ENCODE data around the gene ERN1. TPM values are rescaled to one million over a fixed set of nuclear protein-coding genes. Genes with fewer than 3 reads are reported as not detected.

ERN1 gene
- total RNA-seq, 1 donor = 14.7 TPM

DNA sequence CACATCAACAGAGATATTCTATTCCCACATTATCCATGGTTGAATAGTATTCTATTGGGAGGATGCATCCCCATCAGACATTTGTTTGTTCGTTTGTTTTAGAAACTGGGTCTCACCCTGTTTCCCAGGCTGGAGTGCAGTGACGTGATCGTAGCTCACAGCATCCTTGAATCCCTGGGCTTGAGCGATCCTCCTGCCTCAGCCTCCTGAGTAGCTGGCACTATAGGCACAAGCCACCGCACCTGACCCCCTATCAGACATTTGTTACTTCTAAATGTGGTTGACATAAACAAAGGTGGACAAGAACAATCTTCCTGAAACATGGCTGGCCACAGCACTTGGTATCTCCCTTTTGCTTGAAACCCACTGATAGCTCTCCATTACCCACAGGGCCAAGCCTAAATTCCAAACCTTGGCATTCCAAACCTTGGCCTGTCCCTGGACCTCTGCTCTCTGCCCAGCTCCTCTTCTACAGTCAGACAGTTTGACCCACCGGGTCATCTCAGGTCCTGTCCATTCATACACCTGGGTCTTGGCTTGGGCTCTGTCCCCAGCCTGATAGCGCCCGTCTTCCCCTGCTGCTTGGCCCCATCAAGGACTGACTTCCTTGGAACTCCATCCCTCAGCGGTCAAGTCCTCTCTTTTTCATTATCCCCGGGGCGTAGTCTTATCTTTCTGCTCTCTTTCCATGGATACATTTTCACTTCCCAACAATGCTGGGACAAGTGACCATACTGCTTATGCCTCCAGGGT lies 133.3 kb downstream of the ERN1 start:
- H3K4me3 ChIP-seq (ENCODE audit: low read depth, low read length) = no peak overlapping the region
- no peak for TF ChIP-seq CTCF (IDR thresholded peaks at IDR 0.05; ENCODE audit: insufficient read depth, low read depth, low read length)
- DNase-seq (ENCODE audit: low read depth) = no peak

- H3K4me3 ChIP-seq (ENCODE audit: low read depth, low read length) = no peak overlapping the region
- DNase-seq (ENCODE audit: low read depth) = no peak
- TF ChIP-seq CTCF (IDR thresholded peaks at IDR 0.05; ENCODE audit: insufficient read depth, low read depth, low read length) = no peak
These were observed 134.3 kb downstream of the ERN1 start for GRCh38 chr17:63995626-63996025.

DNA sequence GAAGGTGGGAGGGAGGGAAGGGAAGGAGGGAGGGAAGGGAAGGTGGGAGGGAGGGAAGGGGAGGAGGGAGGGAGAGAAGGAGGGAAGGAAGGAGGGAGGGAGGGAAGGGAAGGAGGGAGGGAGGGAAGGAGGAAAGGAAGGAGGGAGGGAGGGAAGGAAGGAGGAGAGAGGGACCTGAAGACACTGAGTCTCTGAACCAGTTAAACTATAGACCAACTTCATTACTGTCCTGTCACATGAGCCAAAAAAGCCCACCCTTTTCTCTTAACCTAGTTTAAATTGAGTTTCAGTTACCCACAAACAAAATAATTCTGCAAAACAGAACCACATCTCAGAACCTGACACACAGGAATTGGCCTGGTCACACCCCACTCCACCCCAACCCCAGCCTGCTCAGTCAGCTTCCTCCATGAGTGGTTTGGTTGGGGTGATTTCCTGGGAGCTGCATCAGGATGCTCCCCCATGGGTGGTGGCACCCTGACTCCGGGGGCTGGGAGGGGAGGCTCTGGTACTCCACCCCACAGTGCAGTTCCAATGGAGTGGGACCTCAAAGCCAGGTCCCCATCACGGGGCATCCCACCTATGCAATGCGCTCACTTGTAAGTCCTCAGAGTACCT lies 136.5 kb downstream of the ERN1 start:
- no peak for DNase-seq (ENCODE audit: low read depth)
- no peak for TF ChIP-seq CTCF (IDR thresholded peaks at IDR 0.05; ENCODE audit: insufficient read depth, low read depth, low read length)
- no peak overlapping the region for H3K4me3 ChIP-seq (ENCODE audit: low read depth, low read length)

GRCh38 chr17:63991611-63992010 lies 138.3 kb downstream of the ERN1 start:
- no peak for TF ChIP-seq CTCF (IDR thresholded peaks at IDR 0.05; ENCODE audit: insufficient read depth, low read depth, low read length)
- H3K4me3 ChIP-seq (ENCODE audit: low read depth, low read length) = no peak overlapping the region
- no peak for DNase-seq (ENCODE audit: low read depth)

DNA sequence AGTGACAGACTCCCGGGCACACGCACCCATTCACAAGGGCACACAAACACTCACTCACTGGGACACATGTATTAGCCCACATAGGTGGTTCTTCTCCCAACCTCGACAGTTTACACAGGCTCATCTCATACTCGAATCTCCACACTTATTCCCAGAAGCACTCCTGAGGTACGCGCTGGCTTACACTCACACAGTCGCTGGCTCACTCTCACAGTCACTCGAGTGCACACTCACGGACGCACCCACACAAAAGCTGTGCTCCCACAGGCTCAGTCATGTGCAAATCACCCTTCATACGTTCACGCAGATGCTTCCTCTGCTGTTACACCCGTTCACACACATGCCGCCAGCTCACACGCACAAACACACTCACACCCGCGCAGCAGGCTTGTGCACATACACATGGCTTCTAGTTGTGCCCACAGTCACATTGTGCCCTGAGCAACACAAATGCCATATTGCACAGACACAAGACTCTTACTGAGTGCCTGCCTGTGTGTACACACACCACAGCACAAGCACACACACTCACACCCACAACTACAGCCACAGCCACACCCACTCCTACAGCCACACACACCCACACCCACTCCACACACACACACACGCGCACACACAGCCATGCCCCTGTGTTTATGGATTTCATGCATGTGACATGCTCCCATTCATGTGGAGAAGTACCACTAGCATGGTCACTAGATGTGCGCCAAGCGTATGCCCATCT lies 140.2 kb downstream of the ERN1 start:
- no peak for TF ChIP-seq CTCF (IDR thresholded peaks at IDR 0.05; ENCODE audit: insufficient read depth, low read depth, low read length)
- DNase-seq (ENCODE audit: low read depth) = no peak
- H3K4me3 ChIP-seq (ENCODE audit: low read depth, low read length) = no peak overlapping the region

Small RNA genes lying within 50 kb of the gene (small RNA-seq; reads per million reads assigned to genes)
- gene SNORD104 = 2,826 reads per million, percentile 99 among the genes with 10 or more reads in this experiment

Other genes with a start within 250 kb of the ERN1 start
- gene GH2, start 248.2 kb downstream of the ERN1 start, total RNA-seq = not detected in 2 replicates
- gene CSH1, start 233.6 kb downstream of the ERN1 start, total RNA-seq = not detected in 2 replicates
- not detected in 2 replicates for gene CSHL1, start 218.9 kb downstream of the ERN1 start, total RNA-seq
- gene GH1, start 211.3 kb downstream of the ERN1 start, total RNA-seq = not detected in 2 replicates
- not detected in 2 replicates for gene CD79B, start 197.8 kb downstream of the ERN1 start, total RNA-seq
- gene SCN4A, start 157.2 kb downstream of the ERN1 start, total RNA-seq = under 0.01 TPM in 1 of 2 replicates, not detected in the other
- gene PRR29, start 131.8 kb downstream of the ERN1 start, total RNA-seq = under 0.01 TPM in 2 replicates
- 1.3 and 1.7 TPM in 2 replicates for gene ICAM2, start 109.5 kb downstream of the ERN1 start, total RNA-seq
- gene TEX2, start 133.1 kb upstream of the ERN1 start, total RNA-seq = 38.0 and 45.8 TPM in 2 replicates